Spleen (tissue), 11 donors: Measurements from ENCODE around the gene FLT1. TPM values are rescaled to one million over a fixed set of nuclear protein-coding genes. Genes with fewer than 3 reads are reported as not detected.

Experiments
- DNase-seq: peaks from one replicate; pipeline ENCODE4 v3.0.0-alpha.2; 2020
- H3K27ac ChIP-seq, 8 donors: fragments of 200-600 bp; sonication (generic) in 7 of 8; 1 replicate in 4 of 8; 2 replicates in 4 of 8; pipeline versions ENCODE4 v1.5.0 to v1.8.0; 2016 to 2021; ENCODE audit warnings: inconsistent platforms in 4 of 8, mild to moderate bottlenecking in 4 of 8, moderate library complexity in 1 of 8
- H3K27me3 ChIP-seq, 7 donors: fragments of 200-600 bp; sonication (generic) in 6 of 7; replicated peaks in 1 of 7; 1 replicate in 4 of 7; 2 replicates in 3 of 7; pipeline versions ENCODE4 v1.5.0 to v1.8.0; 2016 to 2021; ENCODE audit warnings: inconsistent platforms in 3 of 7, mild to moderate bottlenecking in 1 of 7
- H3K36me3 ChIP-seq, 6 donors: fragments of 200-600 bp; sonication (generic) in 5 of 6; 1 replicate in 4 of 6; 2 replicates in 2 of 6; pipeline versions ENCODE4 v1.5.0 to v1.8.0; 2016 to 2021; ENCODE audit warnings: inconsistent platforms in 2 of 6
- H3K4me1 ChIP-seq, 6 donors: fragments of 200-600 bp; sonication (generic) in 5 of 6; 1 replicate in 3 of 6; 2 replicates in 3 of 6; pipeline versions ENCODE4 v1.5.0 to v1.8.0; 2016 to 2021; ENCODE audit warnings: inconsistent platforms in 3 of 6
- H3K4me3 ChIP-seq, 8 donors: fragments of 200-600 bp; sonication (generic) in 7 of 8; 1 replicate in 4 of 8; 2 replicates in 4 of 8; pipeline versions ENCODE4 v1.5.0 to v1.8.0; 2016 to 2021; ENCODE audit warnings: inconsistent platforms in 4 of 8, mild to moderate bottlenecking in 4 of 8, moderate library complexity in 2 of 8
- H3K9me3 ChIP-seq, 8 donors: fragments of 200-600 bp; sonication (generic) in 7 of 8; 1 replicate in 4 of 8; 2 replicates in 4 of 8; pipeline versions ENCODE4 v1.5.0 to v1.8.0; 2016 to 2021; ENCODE audit warnings: inconsistent platforms in 4 of 8
- CTCF ChIP-seq, 11 experiments: fragments of 200-600 bp in 7 of 11; fragments of 450-650 bp in 4 of 11; sonication (generic) in 4 of 11; IDR thresholded peaks in 8 of 11; conservative IDR thresholded peaks in 3 of 11; 1 replicate in 7 of 11; 2 replicates in 4 of 11; pipeline versions ENCODE4 v1.4.0 to v1.8.0; 2016 to 2021; ENCODE audit warnings: antibody characterized with exemption in 11 of 11, inconsistent platforms in 4 of 11, mild to moderate bottlenecking in 1 of 11
- POLR2A ChIP-seq, 3 donors: fragments of 450-650 bp; IDR thresholded peaks; one replicate each; pipeline ENCODE4 v1.5.1; 2017; ENCODE audit warnings: antibody characterized with exemption in 3 of 3, mild to moderate bottlenecking in 1 of 3
- POLR2AphosphoS5 ChIP-seq, 3 donors: sonication (generic); formaldehyde crosslinking; IDR thresholded peaks; one replicate each; pipeline ENCODE4 v1.5.1; 2017; ENCODE audit warnings: antibody characterized with exemption in 3 of 3
- WGBS, 5 donors: extraction: QIAGEN DNeasy Blood & Tissue Kit in 3 of 5; methylation state at CpG; one replicate each; pipeline versions ENCODE4 v1.1.5 to v1.1.7; 2013 to 2018; 5-methylcytosine and 5-hydroxymethylcytosine counted together
- intact Hi-C: fragments of 100-400 bp; cut with DNase I; formaldehyde crosslinking; loops from one replicate; pipeline ENCODE4 v1.15.0; 2023; ENCODE audit warnings: low total_unique reads
- polyA plus RNA-seq, 3 donors: library from polyadenylated mRNA; stranded (reverse); fragments of 200-250 nt; gene quantifications; one replicate each; pipeline ENCODE4 v1.2.1, GENCODE V29; 2013
- total RNA-seq, 7 donors: library from RNA; depleted of rRNA in 3 of 7; stranded (reverse); fragments of >200 nt in 3 of 7; fragmentation: NEBNext Ultra II Directional in 4 of 7; extraction: Animal tissue kit (Norgen Biotek cat#: 25700) in 4 of 7; gene quantifications; one replicate each; pipeline versions ENCODE4 v1.1.0 to v1.2.1, GENCODE V29; 2016 to 2021
- donor health status: healthy with polysubstance abuse.
- donor health status: DM: no; HTN: no; CAD: no; lungs with moderate emphysema.
- donor health status: DM: no; HTN: no; CAD: no.
- donor health status: Bipolar disorder and iron deficiency.
- donor health status: healthy.
- donor health status: DM: no; HTN: no; CAD: no.
- donor health status: DM: yes; HTN: yes; CAD: no.

Gene FLT1
- total and polyA plus RNA-seq, 10 donors = 1.2 to 70.6 (median 55.4) TPM

DNA sequence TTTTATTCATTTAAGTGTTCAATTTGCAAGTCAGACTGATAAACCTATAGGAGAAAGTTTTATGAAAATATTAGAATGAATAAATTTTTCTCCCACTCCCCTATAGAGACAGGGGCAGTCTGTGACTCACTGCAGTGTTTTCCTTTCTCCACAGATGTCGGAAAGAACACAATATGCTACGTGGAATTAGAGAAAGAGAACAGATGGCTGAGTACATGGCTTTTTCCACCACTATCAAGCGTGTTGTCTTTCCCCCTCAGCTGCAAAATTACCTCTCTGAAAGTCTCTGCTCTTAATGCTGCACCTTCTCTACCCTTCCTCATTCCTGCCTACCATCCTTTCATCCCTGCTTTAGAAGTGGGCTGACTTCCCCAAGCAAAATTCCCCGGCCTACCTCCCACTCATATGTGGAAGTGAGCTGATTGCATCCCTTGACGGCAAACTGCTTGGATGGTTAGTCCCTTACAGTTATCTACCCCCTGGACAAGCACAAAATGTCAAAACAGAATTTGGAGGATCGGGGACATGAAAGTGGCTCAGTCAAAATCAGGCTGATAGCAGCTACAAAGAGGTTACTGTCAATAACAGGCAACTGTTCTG lies 30.0 kb downstream of the FLT1 start:
- Histone ChIP-seq H3K4me3 (no peak overlapping the region), H3K36me3 (no peaks in the 10 kb centered on the region), H3K27ac (no peak overlapping the region), H3K27me3 (no peaks in the 10 kb centered on the region), H3K4me1 (peaks cover 0 to 21% (median 6%) of the 10 kb centered on the region in 6 donors), H3K9me3 (no peaks in the 10 kb centered on the region)
- intact Hi-C loops = no loop called here
- TF ChIP-seq POLR2A (IDR thresholded peaks at IDR 0.05) (no peak), POLR2AphosphoS5 (IDR thresholded peaks at IDR 0.05) (no peak), CTCF (IDR thresholded peaks at IDR 0.05 in 8 of 11, conservative IDR thresholded peaks at IDR 0.05 in 3 of 11) (no peak)
- 78 to 89% (median 85%) methylated on average over 6 of the region's 6 CpGs for WGBS, 5 donors
- DNase-seq = no peak

- H3K9me3 ChIP-seq = no peaks in the 10 kb centered on the region
These were observed 31.4 kb downstream of the FLT1 start for GRCh38 chr13:28463481-28463880.

GRCh38 chr13:28459911-28460310 lies 35.0 kb downstream of the FLT1 start:
- Histone ChIP-seq H3K4me1 (peaks cover 0 to 6% (median 0%) of the 10 kb centered on the region in 6 donors), H3K27me3 (no peaks in the 10 kb centered on the region), H3K36me3 (no peaks in the 10 kb centered on the region), H3K4me3 (no peak overlapping the region), H3K9me3 (no peaks in the 10 kb centered on the region), H3K27ac (no peak overlapping the region)
- intact Hi-C loops = no loop called here
- WGBS, 5 donors = 87 to 93% (median 91%) methylated on average over 4 of the region's 4 CpGs
- TF ChIP-seq POLR2A (IDR thresholded peaks at IDR 0.05) (no peak), CTCF (IDR thresholded peaks at IDR 0.05 in 8 of 11, conservative IDR thresholded peaks at IDR 0.05 in 3 of 11) (no peak), POLR2AphosphoS5 (IDR thresholded peaks at IDR 0.05) (no peak)
- DNase-seq = no peak

More at GRCh38 chr13:28463481-28463880, 31.4 kb downstream of the FLT1 start:
- 83 to 89% (median 88%) methylated on average over 3 of the region's 3 CpGs for WGBS, 5 donors
- intact Hi-C loops = no loop called here
- Histone ChIP-seq H3K27ac (no peak overlapping the region), H3K4me1 (peaks cover 0 to 16% (median 6%) of the 10 kb centered on the region in 6 donors), H3K36me3 (no peaks in the 10 kb centered on the region), H3K27me3 (no peaks in the 10 kb centered on the region), H3K4me3 (no peak overlapping the region)
- TF ChIP-seq POLR2AphosphoS5 (IDR thresholded peaks at IDR 0.05) (no peak), POLR2A (IDR thresholded peaks at IDR 0.05) (no peak), CTCF (IDR thresholded peaks at IDR 0.05 in 8 of 11, conservative IDR thresholded peaks at IDR 0.05 in 3 of 11) (no peak)
- no peak for DNase-seq

DNA sequence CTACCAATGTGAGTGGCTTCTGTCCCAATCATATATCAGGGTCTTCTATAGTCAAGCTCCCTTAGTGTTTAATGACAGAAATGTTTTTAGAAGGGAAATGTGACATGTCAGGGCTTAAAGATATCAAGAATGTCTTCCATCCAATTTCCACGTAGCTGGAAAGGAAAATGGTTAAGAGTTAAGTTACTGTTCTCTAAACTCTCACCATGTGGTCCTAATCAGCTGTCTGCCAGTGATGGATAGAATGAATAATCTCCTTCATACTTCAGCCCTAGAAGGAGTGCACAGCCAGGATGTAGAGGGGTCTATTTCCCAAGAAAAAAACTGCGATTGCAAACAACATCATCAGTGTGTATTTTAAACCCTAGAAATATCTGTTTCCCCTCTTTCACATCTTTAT lies 36.3 kb downstream of the FLT1 start:
- TF ChIP-seq POLR2AphosphoS5 (IDR thresholded peaks at IDR 0.05) (no peak), CTCF (IDR thresholded peaks at IDR 0.05 in 8 of 11, conservative IDR thresholded peaks at IDR 0.05 in 3 of 11) (no peak)
- 72 to 87% (median 82%) methylated on average over 2 of the region's 2 CpGs for WGBS, 5 donors
- DNase-seq = no peak
- H3K36me3 ChIP-seq = no peaks in the 10 kb centered on the region
- no peaks in the 10 kb centered on the region for H3K27me3 ChIP-seq
- intact Hi-C loops = no loop called here
- H3K9me3 ChIP-seq = no peaks in the 10 kb centered on the region
- H3K4me3 ChIP-seq = no peak overlapping the region
- H3K4me1 ChIP-seq = peaks cover 0 to 6% (median 0%) of the 10 kb centered on the region in 6 donors
- no peak overlapping the region for H3K27ac ChIP-seq
